T-helper 1 cell treated with Interleukin-12 subunit alpha and Interleukin-12 subunit beta and Interleukin-4 antibody, amounts not matched to agents 30 μg/mL and 1 μg/mL, for 36 hours (primary cell): Measurements from ENCODE around the gene ATXN1.
"Not testable (repeated sequence)": the region's sequence is repeated elsewhere in the genome, so short reads cannot be mapped to it uniquely, and the experiment has no call there.

Source experiments
- H3K27ac Mint-ChIP-seq: one replicate; pipeline ENCODE4 v1.8.0; 2021; ENCODE audit warnings: mild to moderate bottlenecking, mixed read lengths
- H3K27me3 Mint-ChIP-seq: one replicate; pipeline ENCODE4 v1.8.0; 2021; ENCODE audit warnings: low read depth, mixed read lengths
- H3K36me3 Mint-ChIP-seq: one replicate; pipeline ENCODE4 v1.8.0; 2021; ENCODE audit warnings: low read depth, mixed read lengths
- H3K4me1 Mint-ChIP-seq: one replicate; pipeline ENCODE4 v1.8.0; 2021; ENCODE audit warnings: low read depth, mixed read lengths
- H3K4me3 Mint-ChIP-seq: one replicate; pipeline ENCODE4 v1.8.0; 2021; ENCODE audit warnings: mild to moderate bottlenecking, moderate library complexity, mixed read lengths
- H3K9me3 Mint-ChIP-seq: one replicate; pipeline ENCODE4 v1.8.0; 2021; ENCODE audit warnings: mixed read lengths

ATXN1 gene

DNA sequence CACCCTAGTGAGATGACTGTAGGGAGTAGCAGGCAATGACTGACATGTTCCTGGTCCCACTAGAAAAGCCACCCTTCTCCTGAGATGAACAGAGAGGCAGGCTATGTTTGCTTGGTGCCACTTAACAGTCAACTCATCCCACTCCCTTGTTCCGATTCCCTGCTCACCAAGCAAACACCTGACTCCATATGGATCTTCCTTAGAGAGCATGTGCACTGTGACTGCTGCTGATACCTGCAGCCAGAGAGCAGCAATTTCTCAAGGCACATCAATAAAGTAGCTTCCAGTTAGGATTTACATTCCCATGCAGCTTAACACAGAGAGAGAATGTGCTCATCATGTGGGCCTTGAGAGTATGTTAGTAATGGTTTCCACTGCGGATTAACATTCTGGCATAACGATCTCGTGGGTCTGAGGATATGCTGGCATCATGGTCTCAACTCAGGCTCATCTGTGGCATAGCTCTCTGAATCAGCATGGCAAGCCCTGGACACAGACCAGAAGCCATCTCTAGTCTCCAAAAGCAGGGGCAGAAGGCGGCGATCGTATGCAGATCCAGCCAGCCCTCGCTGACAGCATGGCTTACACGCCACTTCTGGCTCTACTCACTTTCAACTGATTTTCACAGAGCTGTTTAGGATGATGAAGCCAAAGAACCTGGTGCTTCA, 43.9 kb downstream of the ATXN1 start:
- H3K36me3 Mint-ChIP-seq, result peaks cover 28% of the 10 kb centered on the region
- no peaks in the 10 kb centered on the region for H3K27me3 Mint-ChIP-seq
- H3K4me1 Mint-ChIP-seq, result peaks cover 44% of the 10 kb centered on the region
- no peak overlapping the region for H3K4me3 Mint-ChIP-seq
- H3K9me3 Mint-ChIP-seq, result no peaks in the 10 kb centered on the region
- H3K27ac Mint-ChIP-seq, result no peak overlapping the region

DNA sequence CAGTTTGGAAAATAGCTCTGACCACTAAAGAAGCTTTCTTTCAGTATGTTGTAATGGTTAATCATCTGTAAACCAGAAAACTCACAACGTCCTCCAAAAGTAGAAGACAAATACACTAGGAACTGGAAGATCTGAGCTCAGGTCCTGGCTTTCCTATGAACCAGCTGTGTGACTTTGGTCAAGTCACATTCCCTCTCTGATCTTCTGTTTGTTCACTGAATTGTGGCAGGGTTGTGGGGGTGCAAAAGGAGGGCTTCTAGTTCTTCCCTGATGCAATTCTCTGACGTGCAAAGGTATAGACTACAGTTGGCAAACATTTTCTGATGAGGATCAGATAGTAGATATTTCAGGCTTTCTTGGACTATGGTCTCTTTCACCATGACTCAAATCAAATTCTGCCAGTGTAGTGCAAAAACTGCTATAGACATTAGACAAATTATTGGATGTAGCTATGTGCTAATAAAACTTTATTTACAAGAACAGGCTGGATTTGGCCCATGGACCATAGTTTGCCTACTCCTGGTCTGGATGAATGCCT, 44.9 kb downstream of the ATXN1 start:
- H3K4me1 Mint-ChIP-seq, result peaks cover 51% of the 10 kb centered on the region
- H3K4me3 Mint-ChIP-seq, result no peak overlapping the region
- no peak overlapping the region for H3K27ac Mint-ChIP-seq
- H3K36me3 Mint-ChIP-seq, result peaks cover 26% of the 10 kb centered on the region
- no peaks in the 10 kb centered on the region for H3K27me3 Mint-ChIP-seq
- no peaks in the 10 kb centered on the region for H3K9me3 Mint-ChIP-seq

GRCh38 chr6:16713597-16713996, 47.7 kb downstream of the ATXN1 start:
- H3K4me3 Mint-ChIP-seq, result no peak overlapping the region
- no peaks in the 10 kb centered on the region for H3K9me3 Mint-ChIP-seq
- peaks cover 48% of the 10 kb centered on the region for H3K4me1 Mint-ChIP-seq
- H3K27me3 Mint-ChIP-seq, result no peaks in the 10 kb centered on the region
- H3K27ac Mint-ChIP-seq, result no peak overlapping the region
- H3K36me3 Mint-ChIP-seq, result peaks cover 13% of the 10 kb centered on the region

- H3K36me3 Mint-ChIP-seq, result peaks cover 13% of the 10 kb centered on the region
- no peaks in the 10 kb centered on the region for H3K9me3 Mint-ChIP-seq
- peak overlapping the region; percentile 86 for H3K27ac Mint-ChIP-seq
- no peaks in the 10 kb centered on the region for H3K27me3 Mint-ChIP-seq
- H3K4me1 Mint-ChIP-seq, result peaks cover 47% of the 10 kb centered on the region
- peak overlapping the region; percentile 72 for H3K4me3 Mint-ChIP-seq
Observed at GRCh38 chr6:16712931-16713484, 48.3 kb downstream of the ATXN1 start.

- Mint-ChIP-seq H3K9me3 (no peaks in the 10 kb centered on the region), H3K4me1 (peaks cover 47% of the 10 kb centered on the region), H3K27ac (peak overlapping the region; percentile 86), H3K36me3 (peaks cover 12% of the 10 kb centered on the region), H3K27me3 (no peaks in the 10 kb centered on the region), H3K4me3 (peak overlapping the region; percentile 72)
Observed at GRCh38 chr6:16712255-16712930, 48.9 kb downstream of the ATXN1 start.

- H3K27ac Mint-ChIP-seq, result peak overlapping the region; percentile 70
- H3K4me3 Mint-ChIP-seq, result peak overlapping the region; percentile 56
- peaks cover 13% of the 10 kb centered on the region for H3K36me3 Mint-ChIP-seq
- no peaks in the 10 kb centered on the region for H3K27me3 Mint-ChIP-seq
- no peaks in the 10 kb centered on the region for H3K9me3 Mint-ChIP-seq
- peaks cover 49% of the 10 kb centered on the region for H3K4me1 Mint-ChIP-seq
Observed at GRCh38 chr6:16711546-16712254, 49.6 kb downstream of the ATXN1 start.

- H3K4me1 Mint-ChIP-seq, result peaks cover 49% of the 10 kb centered on the region
- H3K27me3 Mint-ChIP-seq, result no peaks in the 10 kb centered on the region
- H3K9me3 Mint-ChIP-seq, result no peaks in the 10 kb centered on the region
- peak overlapping the region; percentile 63 for H3K27ac Mint-ChIP-seq
- peaks cover 17% of the 10 kb centered on the region for H3K36me3 Mint-ChIP-seq
- H3K4me3 Mint-ChIP-seq, result peak overlapping the region; percentile 33
Observed at GRCh38 chr6:16706911-16707783, 54.1 kb downstream of the ATXN1 start.

DNA sequence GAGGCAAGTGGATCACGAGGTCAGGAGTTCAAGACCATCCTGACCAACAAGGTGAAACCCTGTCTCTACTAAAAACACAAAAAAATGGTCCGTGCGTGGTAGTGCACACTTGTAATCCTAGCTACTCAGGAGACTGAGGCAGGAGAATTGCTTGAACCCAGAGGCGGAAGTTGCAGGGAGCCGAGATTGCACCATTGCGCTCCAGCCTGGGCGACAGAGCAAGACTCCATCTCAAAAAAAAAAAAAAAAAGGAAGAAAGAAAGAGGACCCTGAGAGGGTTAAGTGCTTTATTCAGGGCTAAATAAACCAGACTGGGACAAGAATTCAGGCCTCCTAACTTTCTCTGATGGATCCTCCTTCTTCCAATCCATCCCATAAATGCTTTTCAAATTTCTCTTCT, 54.8 kb downstream of the ATXN1 start:
- H3K27me3 Mint-ChIP-seq, H3K27ac Mint-ChIP-seq, H3K4me3 Mint-ChIP-seq, H3K9me3 Mint-ChIP-seq: not testable (repeated sequence)
- Mint-ChIP-seq H3K36me3 (peaks cover 17% of the 10 kb centered on the region), H3K4me1 (peaks cover 47% of the 10 kb centered on the region)

GRCh38 chr6:16706029-16706428, 55.2 kb downstream of the ATXN1 start:
- no peak overlapping the region for H3K27ac Mint-ChIP-seq
- H3K27me3 Mint-ChIP-seq, result no peaks in the 10 kb centered on the region
- peaks cover 20% of the 10 kb centered on the region for H3K36me3 Mint-ChIP-seq
- H3K4me3 Mint-ChIP-seq, result no peak overlapping the region
- H3K4me1 Mint-ChIP-seq, result peaks cover 50% of the 10 kb centered on the region
- H3K9me3 Mint-ChIP-seq, result no peaks in the 10 kb centered on the region

DNA sequence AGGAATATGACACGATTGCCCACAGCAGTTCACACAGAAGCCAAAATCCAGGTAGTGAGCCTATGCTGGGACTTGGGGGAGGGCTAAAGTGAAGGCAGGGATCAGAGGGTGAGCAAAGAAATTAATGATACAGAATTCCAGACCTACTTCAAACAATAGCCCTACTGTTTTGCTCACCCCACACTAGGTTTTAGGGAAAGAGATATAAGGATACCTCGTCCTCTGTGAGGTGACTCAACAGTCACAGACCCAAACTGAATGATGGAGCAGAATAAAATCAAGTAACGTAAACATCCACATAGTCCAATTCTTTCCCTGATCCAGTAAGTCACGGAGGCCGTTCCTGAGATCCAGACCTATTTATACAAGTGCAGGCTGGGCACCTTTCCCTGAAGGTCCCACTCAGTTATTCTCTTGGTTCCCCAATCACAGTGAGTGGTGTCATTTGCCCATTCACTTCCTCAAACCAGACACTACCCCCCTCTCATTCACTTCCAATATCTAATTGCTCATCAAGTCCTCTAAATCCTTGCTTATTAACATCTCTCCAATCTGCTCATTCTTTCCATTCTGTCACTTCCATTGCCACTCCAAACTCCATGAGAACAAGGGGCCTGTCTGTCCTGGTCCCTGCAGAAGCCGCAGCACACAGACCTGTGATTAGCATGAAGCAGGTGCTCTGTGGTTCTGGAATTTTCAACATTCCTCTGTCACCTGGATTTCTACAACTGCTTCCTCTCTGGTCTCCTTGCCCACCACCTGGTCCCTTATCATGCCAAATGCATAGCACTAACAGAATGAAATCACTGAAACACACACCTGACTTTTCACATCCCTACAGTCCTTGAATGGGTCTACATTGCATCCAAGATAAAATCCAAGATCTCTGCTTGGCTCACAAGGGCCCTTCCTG, 55.9 kb downstream of the ATXN1 start:
- peak overlapping the region; percentile 82 for H3K4me3 Mint-ChIP-seq
- peak overlapping the region; percentile 3 for H3K27ac Mint-ChIP-seq
- H3K9me3 Mint-ChIP-seq, result no peaks in the 10 kb centered on the region
- H3K36me3 Mint-ChIP-seq, result peaks cover 23% of the 10 kb centered on the region
- H3K4me1 Mint-ChIP-seq, result peaks cover 55% of the 10 kb centered on the region
- no peaks in the 10 kb centered on the region for H3K27me3 Mint-ChIP-seq

GRCh38 chr6:16704401-16705045, 56.7 kb downstream of the ATXN1 start:
- H3K4me3 Mint-ChIP-seq, result peak overlapping the region; percentile 82
- peaks cover 25% of the 10 kb centered on the region for H3K36me3 Mint-ChIP-seq
- peak overlapping the region; percentile 88 for H3K27ac Mint-ChIP-seq
- peaks cover 63% of the 10 kb centered on the region for H3K4me1 Mint-ChIP-seq
- no peaks in the 10 kb centered on the region for H3K27me3 Mint-ChIP-seq
- H3K9me3 Mint-ChIP-seq, result no peaks in the 10 kb centered on the region

GRCh38 chr6:16702627-16703378, 58.5 kb downstream of the ATXN1 start:
- H3K27ac Mint-ChIP-seq, H3K27me3 Mint-ChIP-seq, H3K4me3 Mint-ChIP-seq, H3K9me3 Mint-ChIP-seq: not testable (repeated sequence)
- peaks cover 74% of the 10 kb centered on the region for H3K4me1 Mint-ChIP-seq
- peaks cover 27% of the 10 kb centered on the region for H3K36me3 Mint-ChIP-seq
